RWPE1 (cell line): ENCODE results near the gene CRABP1.

Experiments used
- CTCF ChIA-PET: fragments of 350-600 bp; sonication (Branson Sonifier 250); formaldehyde crosslinking; extraction: SDS; loops from one replicate; lab custom pipeline; 2021; lab: Yijun Ruan, JAX
- POLR2A ChIA-PET: fragments of 400-600 bp; formaldehyde crosslinking; extraction: SDS; loops from one replicate; lab custom pipeline; 2020; ENCODE audit warnings: antibody characterized with exemption; ENCODE audit not compliant: low non-redundant PET; lab: Yijun Ruan, JAX
- DNase-seq: peaks from one replicate; pipeline ENCODE4 v3.0.0; 2012; ENCODE audit warnings: low spot score
- H3K27ac ChIP-seq: fragments of 450-650 bp; 2 replicates; pipeline ENCODE4 v1.5.1; 2017
- CTCF ChIP-seq: fragments of 450-650 bp; conservative IDR thresholded peaks from 2 replicates; pipeline ENCODE4 v1.5.1; 2017; ENCODE audit warnings: low read depth, mild to moderate bottlenecking

Gene CRABP1

GRCh38 chr15:78321786-78322185 lies 18.4 kb upstream of the CRABP1 start:
- TF ChIP-seq CTCF: no peak
- H3K27ac ChIP-seq: no peak overlapping the region
- POLR2A ChIA-PET: no interaction called here
- CTCF ChIA-PET: interaction anchor here (1.8 kb wide), 1 partner anchor 93 kb away, joined by 4 read pairs; no protein-coding TSS in a partner anchor
- DNase-seq: no peak

- TF ChIP-seq CTCF: no peak
- ChIA-PET CTCF (interaction anchor here (1.8 kb wide), 1 partner anchor 93 kb away, joined by 4 read pairs; no protein-coding TSS in a partner anchor), POLR2A (no interaction called here)
- H3K27ac ChIP-seq: no peak overlapping the region
- DNase-seq: no peak
Observed at GRCh38 chr15:78322243-78322642, 17.9 kb upstream of the CRABP1 start.

- no peak for TF ChIP-seq CTCF
- ChIA-PET POLR2A (no interaction called here), CTCF (interaction anchor here (0.6 to 1.8 kb wide), 3 partner anchors 15 to 92 kb away, joined by 4 read pairs; no protein-coding TSS in a partner anchor)
- no peak overlapping the region for H3K27ac ChIP-seq
- no peak for DNase-seq
Observed at GRCh38 chr15:78322724-78323521, 17.2 kb upstream of the CRABP1 start.

- ChIA-PET POLR2A (no interaction called here), CTCF (interaction anchor here (1.3 kb wide), 1 partner anchor 16 kb away, joined by 4 read pairs; no protein-coding TSS in a partner anchor)
Observed at GRCh38 chr15:78323693-78324092, 16.5 kb upstream of the CRABP1 start.

GRCh38 chr15:78324144-78324543 lies 16.0 kb upstream of the CRABP1 start:
- no peak for DNase-seq
- no peak for TF ChIP-seq CTCF
- no peak overlapping the region for H3K27ac ChIP-seq
- POLR2A ChIA-PET: no interaction called here
- CTCF ChIA-PET: no interaction called here

More at GRCh38 chr15:78323693-78324092, 16.5 kb upstream of the CRABP1 start:
- no peak for DNase-seq
- TF ChIP-seq CTCF: no peak
- no peak overlapping the region for H3K27ac ChIP-seq

- CTCF ChIA-PET: interaction anchor here (0.6 to 2.0 kb wide), 2 partner anchors 72 to 299 kb away, joined by 4 to 5 read pairs; no protein-coding TSS in a partner anchor
Observed at GRCh38 chr15:78325092-78325843, 14.9 kb upstream of the CRABP1 start.

More at GRCh38 chr15:78325092-78325843, 14.9 kb upstream of the CRABP1 start:
- no peak overlapping the region for H3K27ac ChIP-seq
- no peak for DNase-seq
- POLR2A ChIA-PET: no interaction called here
- no peak for TF ChIP-seq CTCF
